ENCODE data around the gene MIPOL1. TPM values are rescaled to one million over a fixed set of nuclear protein-coding genes. Genes with fewer than 3 reads are reported as not detected.

Gene MIPOL1
- total RNA-seq, 4 donors from 2014 or later = 17.0 to 43.4 (median 30.2) TPM

- H3K4me3 ChIP-seq (replicated peaks in 1 of 3) = no peak overlapping the region
- no peaks in the 10 kb centered on the region for H3K36me3 ChIP-seq
- DNase-seq = no peak
- H3K9me3 ChIP-seq = no peaks in the 10 kb centered on the region
- intact Hi-C loops (cut with DNase I) = loop anchor here (10.0 kb wide), 1 partner anchor 349 kb away; no protein-coding TSS in a partner anchor
- WGBS, 2 donors = 20 to 23% methylated on average over 14 of the region's 14 CpGs
- H3K4me1 ChIP-seq = peaks cover 23 to 35% of the 10 kb centered on the region in 2 donors
- peaks cover 84% of the 10 kb centered on the region for H3K27me3 ChIP-seq
- H3K27ac ChIP-seq = no peak overlapping the region
- no peak for TF ChIP-seq POLR2A (IDR thresholded peaks at IDR 0.05)
- no peak for TF ChIP-seq CTCF (IDR thresholded peaks at IDR 0.05)
These were observed 395.9 kb downstream of the MIPOL1 start for GRCh38 chr14:37593511-37594237.

GRCh38 chr14:37594238-37594970 lies 396.7 kb downstream of the MIPOL1 start:
- intact Hi-C loops (cut with DNase I) = loop anchor here (10.0 kb wide), 1 partner anchor 350 kb away; no protein-coding TSS in a partner anchor
- Histone ChIP-seq H3K36me3 (no peaks in the 10 kb centered on the region), H3K4me3 (replicated peaks in 1 of 3) (peak overlapping the region in 1 of 3 donors; percentile 19), H3K9me3 (no peaks in the 10 kb centered on the region), H3K27me3 (peaks cover 82% of the 10 kb centered on the region), H3K4me1 (peaks cover 30 to 42% of the 10 kb centered on the region in 2 donors), H3K27ac (no peak overlapping the region)
- TF ChIP-seq CTCF (IDR thresholded peaks at IDR 0.05) (peak; percentile 33 to 71 (median 52)), POLR2A (IDR thresholded peaks at IDR 0.05) (no peak)
- DNase-seq = peak; percentile 52 to 79
- WGBS, 2 donors = 3 to 4% methylated on average over 26 to 56 of the region's 56 CpGs

- intact Hi-C loops (cut with DNase I) = loop anchor here (10.0 kb wide), 1 partner anchor 350 kb away; no protein-coding TSS in a partner anchor
- Histone ChIP-seq H3K4me3 (replicated peaks in 1 of 3) (peak within 1 kb of the TSS in 1 of 3 donors; percentile 34), H3K36me3 (no peaks in the 10 kb centered on the region), H3K9me3 (no peaks in the 10 kb centered on the region), H3K4me1 (peaks cover 35 to 48% of the 10 kb centered on the region in 2 donors), H3K27ac (no peak within 1 kb of the TSS), H3K27me3 (peaks cover 82% of the 10 kb centered on the region)
- peak in 1 of 2 donors; percentile 29 for DNase-seq
- TF ChIP-seq CTCF (IDR thresholded peaks at IDR 0.05) (no peak), POLR2A (IDR thresholded peaks at IDR 0.05) (no peak)
- WGBS, 2 donors = 4% methylated on average over 30 to 38 of the region's 92 CpGs
These were observed 397.5 kb downstream of the MIPOL1 start, which contains the start of the genes FOXA1 and TTC6 for GRCh38 chr14:37594971-37595808. TSS of gene FOXA1 (minus strand) at chr14:37595249. CDS start at chr14:37594972, 277 bp downstream. TSS of gene TTC6 (plus strand) at chr14:37595629. CDS start at chr14:37622065, 26,436 bp downstream.

DNA sequence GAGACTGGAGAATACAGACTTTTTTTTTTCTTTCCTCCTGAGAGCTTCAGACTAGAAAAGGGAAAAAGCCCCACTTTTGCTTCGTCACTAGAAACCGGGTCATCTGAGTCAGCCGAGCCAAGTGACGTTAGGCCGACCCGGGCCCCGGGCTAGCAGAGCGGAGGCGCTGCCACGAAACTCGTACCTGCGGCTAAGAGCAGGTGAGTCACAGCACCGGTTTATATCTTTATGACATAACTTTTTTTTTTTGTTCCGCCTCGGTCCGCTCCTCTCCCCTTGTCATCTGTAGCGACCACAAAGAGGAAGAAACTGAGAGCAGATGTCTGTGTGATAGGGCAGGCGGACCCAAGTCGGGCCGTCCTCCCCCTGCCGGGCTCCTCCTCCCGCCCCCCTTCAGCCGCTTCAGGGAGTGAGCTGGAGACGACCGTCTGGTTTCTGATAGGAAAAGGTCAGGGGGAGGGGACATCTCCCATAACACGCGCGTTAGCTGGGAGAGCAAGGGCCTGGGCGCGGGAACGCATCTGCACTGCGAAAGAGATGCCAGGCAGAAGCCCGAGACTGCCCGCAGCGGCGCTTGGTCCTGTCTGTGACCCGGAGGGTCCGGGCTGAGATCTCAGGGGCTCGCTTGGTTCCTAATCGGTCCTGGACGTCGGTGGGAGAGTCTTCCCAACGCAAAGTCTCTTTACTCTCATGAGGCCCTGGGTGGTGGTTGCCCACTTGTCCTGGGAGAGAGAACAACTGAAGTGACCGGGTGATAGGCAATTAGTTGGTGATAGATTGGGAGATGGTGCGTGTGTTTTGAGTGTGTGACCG lies 398.3 kb downstream of the MIPOL1 start:
- no peak overlapping the region for H3K27ac ChIP-seq
- H3K4me1 ChIP-seq = peaks cover 35 to 48% of the 10 kb centered on the region in 2 donors
- no peaks in the 10 kb centered on the region for H3K36me3 ChIP-seq
- H3K4me3 ChIP-seq (replicated peaks in 1 of 3) = peak overlapping the region in 1 of 3 donors; percentile 34
- no peaks in the 10 kb centered on the region for H3K9me3 ChIP-seq
- no peak for TF ChIP-seq CTCF (IDR thresholded peaks at IDR 0.05)
- no peak for TF ChIP-seq POLR2A (IDR thresholded peaks at IDR 0.05)
- WGBS, 2 donors = 9 to 10% methylated on average over 35 to 40 of the region's 46 CpGs
- intact Hi-C loops (cut with DNase I) = loop anchor here (10.0 kb wide), 1 partner anchor 351 kb away; no protein-coding TSS in a partner anchor
- DNase-seq = no peak
- peaks cover 82% of the 10 kb centered on the region for H3K27me3 ChIP-seq
